ENCODE data around the gene PAN2.

Gene PAN2

DNA sequence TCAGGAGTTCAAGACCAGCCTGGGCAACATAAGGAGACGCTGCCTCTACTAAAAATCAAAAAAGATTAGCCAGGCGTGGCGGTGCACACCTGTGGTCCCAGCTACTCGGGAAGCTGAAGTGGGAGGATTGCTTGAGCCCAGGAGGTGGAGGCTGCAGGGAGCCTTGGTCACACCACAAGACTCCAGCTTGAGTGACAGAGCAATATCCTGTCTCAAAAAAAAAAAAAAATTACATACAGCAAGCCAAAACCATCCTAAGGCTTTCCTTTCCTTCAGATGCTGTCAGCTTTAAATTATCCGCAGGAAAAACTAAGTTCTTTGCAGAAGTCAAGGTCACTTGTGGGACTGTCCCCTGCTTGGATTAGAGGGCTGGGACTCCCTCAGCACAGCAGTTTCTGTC is 35.0 kb downstream of the PAN2 start:
- TF ChIP-seq RAD21 (IDR thresholded peaks at IDR 0.05; ENCODE audit: low read depth) (no peak), EP300 (IDR thresholded peaks at IDR 0.05; ENCODE audit: borderline replicate concordance) (no peak), ZBTB7A (IDR thresholded peaks at IDR 0.05; ENCODE audit: low read depth) (no peak), TCF12 (IDR thresholded peaks at IDR 0.05; ENCODE audit: low read depth) (no peak), CEBPB (IDR thresholded peaks at IDR 0.05) (no peak), EGR1 (IDR thresholded peaks at IDR 0.05) (no peak)
- TF ChIP-seq, protein P1, sequence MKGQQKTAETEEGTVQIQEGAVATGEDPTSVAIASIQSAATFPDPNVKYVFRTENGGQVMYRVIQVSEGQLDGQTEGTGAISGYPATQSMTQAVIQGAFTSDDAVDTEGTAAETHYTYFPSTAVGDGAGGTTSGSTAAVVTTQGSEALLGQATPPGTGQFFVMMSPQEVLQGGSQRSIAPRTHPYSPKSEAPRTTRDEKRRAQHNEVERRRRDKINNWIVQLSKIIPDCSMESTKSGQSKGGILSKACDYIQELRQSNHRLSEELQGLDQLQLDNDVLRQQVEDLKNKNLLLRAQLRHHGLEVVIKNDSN (IDR thresholded peaks at IDR 0.05) = no peak
- TF ChIP-seq, protein P2, sequence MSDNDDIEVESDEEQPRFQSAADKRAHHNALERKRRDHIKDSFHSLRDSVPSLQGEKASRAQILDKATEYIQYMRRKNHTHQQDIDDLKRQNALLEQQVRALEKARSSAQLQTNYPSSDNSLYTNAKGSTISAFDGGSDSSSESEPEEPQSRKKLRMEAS (IDR thresholded peaks at IDR 0.05) = no peak

DNA sequence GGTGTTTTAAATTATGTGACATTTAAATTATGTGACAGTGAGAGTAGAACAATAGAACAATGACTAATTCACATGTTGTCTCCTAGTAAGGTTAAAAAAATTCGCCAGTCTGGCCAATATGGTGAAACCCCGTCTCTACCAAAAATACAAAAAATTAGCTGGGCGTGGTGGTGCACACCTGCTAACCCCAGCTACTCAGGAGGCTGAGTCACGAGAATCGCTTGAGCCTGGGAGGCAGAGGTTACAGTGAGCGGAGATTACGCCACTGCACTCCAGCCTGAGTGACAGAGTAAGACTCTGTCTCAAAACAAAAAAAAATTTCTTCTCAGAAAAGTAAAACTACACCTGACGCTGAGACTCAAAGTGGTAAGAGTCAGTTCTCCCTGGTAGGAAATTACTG is 36.4 kb downstream of the PAN2 start:
- TF ChIP-seq YY1 (IDR thresholded peaks at IDR 0.05; ENCODE audit: low read depth) (no peak), EP300 (IDR thresholded peaks at IDR 0.05; ENCODE audit: borderline replicate concordance) (no peak), NFIC (IDR thresholded peaks at IDR 0.05) (no peak), FOXM1 (IDR thresholded peaks at IDR 0.05; ENCODE audit: borderline replicate concordance, low read depth) (no peak), TEAD4 (IDR thresholded peaks at IDR 0.05) (no peak), RAD21 (IDR thresholded peaks at IDR 0.05; ENCODE audit: low read depth) (no peak), TCF12 (IDR thresholded peaks at IDR 0.05; ENCODE audit: low read depth) (no peak), EGR1 (IDR thresholded peaks at IDR 0.05) (no peak), TAF1 (IDR thresholded peaks at IDR 0.05; ENCODE audit: low read depth) (no peak), ZBTB7A (IDR thresholded peaks at IDR 0.05; ENCODE audit: low read depth) (no peak)
- TF ChIP-seq, protein P1 (IDR thresholded peaks at IDR 0.05) = no peak
- TF ChIP-seq, protein P2 (IDR thresholded peaks at IDR 0.05) = no peak

DNA sequence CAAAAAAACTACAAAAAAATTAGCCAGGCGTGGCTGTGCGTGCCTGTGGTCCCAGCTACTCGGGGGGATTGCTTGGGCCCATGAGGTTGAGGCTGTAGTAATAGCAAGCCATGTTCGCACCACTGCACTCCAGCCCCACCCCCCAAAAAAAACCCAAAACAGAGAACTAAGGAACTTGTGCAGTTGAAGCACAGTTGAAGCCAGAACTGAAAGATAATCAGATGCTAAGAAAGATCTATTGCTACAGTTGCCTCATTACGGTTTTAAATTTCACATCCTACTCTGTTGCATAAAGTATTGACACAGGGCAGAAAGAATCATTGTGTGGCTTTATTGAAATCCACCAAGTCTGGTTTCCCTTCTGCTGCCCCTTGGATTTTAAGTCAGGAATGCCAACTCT is 37.5 kb downstream of the PAN2 start:
- TF ChIP-seq, protein P3, sequence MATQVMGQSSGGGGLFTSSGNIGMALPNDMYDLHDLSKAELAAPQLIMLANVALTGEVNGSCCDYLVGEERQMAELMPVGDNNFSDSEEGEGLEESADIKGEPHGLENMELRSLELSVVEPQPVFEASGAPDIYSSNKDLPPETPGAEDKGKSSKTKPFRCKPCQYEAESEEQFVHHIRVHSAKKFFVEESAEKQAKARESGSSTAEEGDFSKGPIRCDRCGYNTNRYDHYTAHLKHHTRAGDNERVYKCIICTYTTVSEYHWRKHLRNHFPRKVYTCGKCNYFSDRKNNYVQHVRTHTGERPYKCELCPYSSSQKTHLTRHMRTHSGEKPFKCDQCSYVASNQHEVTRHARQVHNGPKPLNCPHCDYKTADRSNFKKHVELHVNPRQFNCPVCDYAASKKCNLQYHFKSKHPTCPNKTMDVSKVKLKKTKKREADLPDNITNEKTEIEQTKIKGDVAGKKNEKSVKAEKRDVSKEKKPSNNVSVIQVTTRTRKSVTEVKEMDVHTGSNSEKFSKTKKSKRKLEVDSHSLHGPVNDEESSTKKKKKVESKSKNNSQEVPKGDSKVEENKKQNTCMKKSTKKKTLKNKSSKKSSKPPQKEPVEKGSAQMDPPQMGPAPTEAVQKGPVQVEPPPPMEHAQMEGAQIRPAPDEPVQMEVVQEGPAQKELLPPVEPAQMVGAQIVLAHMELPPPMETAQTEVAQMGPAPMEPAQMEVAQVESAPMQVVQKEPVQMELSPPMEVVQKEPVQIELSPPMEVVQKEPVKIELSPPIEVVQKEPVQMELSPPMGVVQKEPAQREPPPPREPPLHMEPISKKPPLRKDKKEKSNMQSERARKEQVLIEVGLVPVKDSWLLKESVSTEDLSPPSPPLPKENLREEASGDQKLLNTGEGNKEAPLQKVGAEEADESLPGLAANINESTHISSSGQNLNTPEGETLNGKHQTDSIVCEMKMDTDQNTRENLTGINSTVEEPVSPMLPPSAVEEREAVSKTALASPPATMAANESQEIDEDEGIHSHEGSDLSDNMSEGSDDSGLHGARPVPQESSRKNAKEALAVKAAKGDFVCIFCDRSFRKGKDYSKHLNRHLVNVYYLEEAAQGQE (IDR thresholded peaks at IDR 0.05; ENCODE audit: low read depth) = no peak
- no peak for TF ChIP-seq TCF12 (IDR thresholded peaks at IDR 0.05; ENCODE audit: low read depth)
- no peak for TF ChIP-seq CEBPB (IDR thresholded peaks at IDR 0.05)
- no peak for TF ChIP-seq NFIC (IDR thresholded peaks at IDR 0.05)
- TF ChIP-seq TAF1 (IDR thresholded peaks at IDR 0.05; ENCODE audit: low read depth) = no peak
- no peak for TF ChIP-seq EP300 (IDR thresholded peaks at IDR 0.05; ENCODE audit: borderline replicate concordance)
- TF ChIP-seq, protein P1 (IDR thresholded peaks at IDR 0.05) = no peak
- TF ChIP-seq CREB1 (IDR thresholded peaks at IDR 0.05; ENCODE audit: low read depth) = no peak
- no peak for TF ChIP-seq TEAD4 (IDR thresholded peaks at IDR 0.05)
- TF ChIP-seq RAD21 (IDR thresholded peaks at IDR 0.05; ENCODE audit: low read depth) = no peak
- TF ChIP-seq YY1 (IDR thresholded peaks at IDR 0.05; ENCODE audit: low read depth) = no peak
- TF ChIP-seq ZBTB7A (IDR thresholded peaks at IDR 0.05; ENCODE audit: low read depth) = no peak
- TF ChIP-seq FOXM1 (IDR thresholded peaks at IDR 0.05; ENCODE audit: borderline replicate concordance, low read depth) = no peak
- TF ChIP-seq, protein P2 (IDR thresholded peaks at IDR 0.05) = no peak
- TF ChIP-seq EGR1 (IDR thresholded peaks at IDR 0.05) = no peak

DNA sequence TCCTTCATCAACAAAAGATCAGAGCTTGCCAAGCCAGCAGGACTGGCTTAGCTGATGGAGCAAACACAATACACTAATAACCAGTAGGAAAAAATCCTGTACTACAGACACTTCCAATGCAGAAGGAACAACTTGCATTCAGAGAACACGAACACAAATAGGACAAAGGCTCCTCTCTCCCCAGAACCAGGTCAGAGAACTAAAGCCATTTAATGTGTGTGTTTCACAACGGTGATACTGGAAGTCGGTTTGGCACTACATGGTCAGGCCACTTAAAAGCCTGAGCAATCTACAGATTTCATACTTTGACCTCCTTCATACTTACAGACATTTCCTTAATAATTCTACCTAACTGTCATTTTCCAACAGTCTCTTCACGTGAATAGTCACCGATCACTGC is 40.0 kb downstream of the PAN2 start:
- no peak for TF ChIP-seq CREB1 (IDR thresholded peaks at IDR 0.05; ENCODE audit: low read depth)
- TF ChIP-seq, protein P2 (IDR thresholded peaks at IDR 0.05) = no peak
- TF ChIP-seq, protein P1 (IDR thresholded peaks at IDR 0.05) = no peak
- TF ChIP-seq NFIC (IDR thresholded peaks at IDR 0.05) = no peak

GRCh38 chr12:56288705-56289387 is 45.0 kb downstream of the PAN2 start:
- no peak for TF ChIP-seq NFIC (IDR thresholded peaks at IDR 0.05)
- no peak for TF ChIP-seq RAD21 (IDR thresholded peaks at IDR 0.05; ENCODE audit: low read depth)
- no peak for TF ChIP-seq TAF1 (IDR thresholded peaks at IDR 0.05; ENCODE audit: low read depth)

- TF ChIP-seq RAD21 (IDR thresholded peaks at IDR 0.05; ENCODE audit: low read depth) (no peak), YY1 (IDR thresholded peaks at IDR 0.05; ENCODE audit: low read depth) (no peak), CREB1 (IDR thresholded peaks at IDR 0.05; ENCODE audit: low read depth) (no peak), ZBTB7A (IDR thresholded peaks at IDR 0.05; ENCODE audit: low read depth) (no peak), NFIC (IDR thresholded peaks at IDR 0.05) (no peak), TEAD4 (IDR thresholded peaks at IDR 0.05) (no peak), EP300 (IDR thresholded peaks at IDR 0.05; ENCODE audit: borderline replicate concordance) (no peak), FOXM1 (IDR thresholded peaks at IDR 0.05; ENCODE audit: borderline replicate concordance, low read depth) (no peak), TCF12 (IDR thresholded peaks at IDR 0.05; ENCODE audit: low read depth) (no peak)
- TF ChIP-seq, protein P1 (IDR thresholded peaks at IDR 0.05) = no peak
Observed at GRCh38 chr12:56286044-56286830, 47.6 kb downstream of the PAN2 start.

All from Ishikawa (cell line).